HG03521 (cell line): ENCODE results near the gene PBX3.
"Not testable (repeated sequence)": the region's sequence is repeated elsewhere in the genome, so short reads cannot be mapped to it uniquely, and the experiment has no call there.

ENCODE experiments used
- ATAC-seq: cut with Tn5 transposase; IDR thresholded peaks from one replicate; pipeline ENCODE4 v1.9.1; 2021; ENCODE audit warnings: mild to moderate bottlenecking, moderate library complexity; ENCODE audit not compliant: unreplicated experiment

The PBX3 gene

DNA sequence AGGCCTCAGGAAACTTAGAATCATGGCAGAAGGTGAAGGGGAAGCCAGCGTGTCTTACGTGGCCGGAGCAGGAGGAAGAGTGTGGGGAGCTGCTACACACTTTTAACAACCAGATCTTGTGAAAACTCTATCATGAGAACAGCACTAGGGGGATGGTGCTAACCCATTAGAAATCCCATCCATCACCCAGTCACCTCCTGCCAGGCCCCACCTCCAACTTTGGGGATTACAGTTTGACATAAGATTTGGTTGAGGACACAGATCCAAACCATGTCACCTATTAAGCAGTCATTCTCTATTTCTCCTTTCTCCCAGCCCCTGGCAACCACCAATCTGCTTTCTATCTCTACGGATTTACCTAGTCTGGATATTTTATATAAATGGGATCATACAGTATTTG lies 26.9 kb downstream of the PBX3 start:
- no peak for ATAC-seq

- not testable (repeated sequence) for ATAC-seq
These were observed 29.6 kb downstream of the PBX3 start for GRCh38 chr9:125776789-125777188.

DNA sequence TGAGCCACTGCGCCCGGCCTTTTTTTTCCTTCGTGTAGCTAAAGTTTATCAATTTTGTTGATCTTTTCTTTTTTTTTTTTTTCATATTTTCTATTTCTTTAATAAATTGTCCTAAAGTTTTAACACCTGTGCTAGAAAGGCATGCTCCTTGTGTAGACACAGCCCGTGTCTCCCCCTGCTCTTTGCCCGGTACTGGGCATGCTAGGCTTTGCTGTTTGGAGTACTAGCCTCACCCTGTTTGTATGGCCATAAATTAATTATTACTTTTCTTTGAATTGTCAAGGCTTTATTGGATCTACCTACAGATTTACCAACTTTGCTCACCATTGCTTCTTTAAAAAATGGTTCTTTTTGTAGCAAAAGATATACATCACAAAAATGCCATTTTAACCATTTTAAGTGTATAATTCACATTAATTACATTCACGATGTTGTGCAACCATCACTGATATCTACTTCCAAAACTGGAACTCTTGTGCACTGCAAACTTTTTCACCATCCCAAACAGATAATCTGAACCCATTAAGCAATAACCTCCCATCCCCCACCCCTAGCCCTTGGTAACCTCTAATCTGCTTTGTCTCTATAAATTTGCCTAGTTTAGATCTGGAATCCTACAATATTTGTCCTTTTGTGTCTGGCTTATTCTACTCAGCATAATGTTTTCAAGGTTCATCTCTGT lies 31.5 kb downstream of the PBX3 start:
- ATAC-seq = not testable (repeated sequence)

GRCh38 chr9:125779220-125779565 lies 32.0 kb downstream of the PBX3 start:
- ATAC-seq = not testable (repeated sequence)

GRCh38 chr9:125782718-125783117 lies 35.5 kb downstream of the PBX3 start:
- ATAC-seq = no peak

DNA sequence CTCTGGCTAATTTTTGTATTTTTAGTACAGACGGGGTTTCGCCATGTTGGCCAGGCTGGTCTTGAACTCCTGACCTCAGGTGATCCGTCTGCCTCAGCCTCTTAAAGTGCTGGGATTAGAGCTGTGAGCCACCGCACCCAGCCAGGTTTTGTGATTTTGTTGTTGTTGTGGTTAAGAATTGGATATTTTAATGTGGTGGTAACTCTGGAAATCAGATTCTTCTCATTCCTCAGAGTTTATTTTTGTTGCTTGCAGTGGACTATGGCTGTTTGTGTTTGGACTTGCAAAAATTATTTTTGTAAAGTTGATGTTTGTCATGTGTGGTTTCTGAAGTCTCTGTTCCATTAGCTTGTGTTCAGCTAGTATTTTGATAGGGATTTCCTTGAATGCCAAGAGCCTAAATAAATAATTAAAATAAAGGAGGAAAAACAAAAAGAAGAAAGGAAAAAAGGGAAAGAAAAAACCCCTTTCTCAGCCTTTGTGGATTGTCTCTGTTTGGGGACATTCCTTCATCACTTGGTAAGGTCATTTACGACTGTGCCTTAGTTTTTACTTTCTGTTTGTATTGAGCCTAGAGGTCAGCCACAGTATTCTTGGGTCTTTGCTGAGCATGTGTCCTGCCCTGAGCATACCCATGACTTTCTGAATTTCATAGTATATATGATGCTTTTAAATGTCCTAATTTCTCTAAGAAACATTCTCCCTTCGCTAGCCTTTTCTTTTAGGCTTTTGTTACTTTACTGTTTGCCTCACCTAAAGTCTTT lies 37.3 kb downstream of the PBX3 start:
- ATAC-seq = no peak

GRCh38 chr9:125785248-125785751 lies 38.1 kb downstream of the PBX3 start:
- no peak for ATAC-seq

DNA sequence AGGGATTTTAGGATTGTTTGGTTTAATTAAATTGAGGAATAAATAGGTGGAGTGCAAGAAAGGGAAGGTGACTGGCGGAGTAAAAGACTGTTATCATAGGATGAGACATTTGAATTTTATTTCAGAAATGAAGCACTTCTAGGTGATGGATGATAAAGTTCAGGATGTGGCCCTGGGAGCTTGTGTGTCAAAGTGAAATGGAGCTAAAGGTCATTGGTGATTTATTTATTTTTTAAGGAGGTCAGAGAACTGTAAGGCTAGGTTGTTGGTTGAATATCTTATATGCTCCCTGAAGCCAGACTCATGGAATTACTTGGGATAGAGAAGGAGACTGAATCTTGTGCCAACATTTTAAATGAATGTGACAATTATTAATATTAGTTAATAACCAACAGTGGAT lies 40.5 kb downstream of the PBX3 start:
- ATAC-seq = no peak

GRCh38 chr9:125789196-125789595 lies 42.0 kb downstream of the PBX3 start:
- ATAC-seq = no peak

DNA sequence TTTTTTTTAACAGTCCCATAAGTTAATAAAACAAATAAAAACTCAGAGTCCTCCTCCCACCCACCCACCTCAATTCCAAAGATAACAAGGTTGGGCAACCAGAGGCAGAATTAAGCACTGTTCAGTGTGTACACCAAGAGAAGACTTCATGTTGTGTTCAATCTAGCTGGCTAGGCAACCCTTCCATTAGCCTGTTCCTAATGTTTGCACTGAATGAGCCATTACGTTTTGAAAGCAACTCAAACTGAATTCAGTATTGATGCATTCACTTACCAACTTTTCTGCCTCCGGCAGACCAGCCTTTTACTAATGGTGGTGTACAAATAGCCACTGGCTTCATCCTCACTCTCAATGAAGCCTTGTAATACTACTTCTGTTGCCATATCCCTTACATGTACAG lies 47.5 kb downstream of the PBX3 start:
- ATAC-seq = no peak

DNA sequence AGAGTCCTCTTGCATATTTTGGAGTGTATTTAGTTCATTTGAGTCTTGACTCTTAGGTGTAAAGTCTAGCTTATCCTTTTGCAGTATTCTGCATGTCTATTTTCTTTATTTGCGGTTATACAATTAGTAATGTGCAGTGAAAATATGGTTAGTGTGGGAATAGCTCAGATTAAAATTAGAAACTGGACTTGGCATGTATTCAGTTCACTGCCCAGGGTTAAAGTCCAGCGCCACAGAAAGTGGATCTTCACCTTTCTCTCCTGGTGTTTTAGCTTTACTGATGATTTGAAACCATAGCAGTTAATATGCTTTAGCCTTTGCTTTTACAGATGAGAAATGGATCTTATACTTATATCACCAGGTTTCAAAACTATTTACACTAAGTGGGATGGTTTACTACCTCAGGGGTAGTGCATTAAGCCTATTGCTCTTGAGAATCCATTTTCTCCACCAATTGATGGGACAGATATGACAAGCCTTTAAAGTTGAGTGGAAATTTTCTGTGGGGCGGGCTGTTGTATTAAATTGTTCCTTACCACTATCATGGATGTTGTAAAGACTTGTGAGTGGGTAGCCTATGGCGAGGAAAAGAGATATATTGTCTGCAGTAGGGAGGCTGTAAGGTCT lies 48.9 kb downstream of the PBX3 start:
- ATAC-seq = no peak

- ATAC-seq = no peak
These were observed 50.8 kb downstream of the PBX3 start for GRCh38 chr9:125797930-125798329.

DNA sequence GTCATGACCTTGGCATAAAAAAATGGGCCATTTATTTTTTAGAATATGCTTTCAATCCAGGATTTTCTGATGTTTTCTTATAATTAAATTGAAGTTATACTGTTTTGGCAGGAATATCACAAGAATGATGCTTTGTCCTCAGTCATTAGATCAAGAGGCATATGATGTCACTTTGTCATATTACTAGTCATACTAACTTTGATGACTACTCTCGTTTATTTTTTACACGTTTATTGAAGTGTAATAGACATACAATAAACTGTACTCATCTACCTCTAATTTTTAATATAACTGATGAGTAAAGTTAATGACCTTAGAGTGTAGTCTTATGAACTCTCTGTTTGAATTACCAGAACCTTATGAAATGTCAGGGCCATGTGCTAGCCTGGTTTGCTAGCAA lies 56.4 kb downstream of the PBX3 start:
- no peak for ATAC-seq

- ATAC-seq = no peak
These were observed 57.9 kb downstream of the PBX3 start for GRCh38 chr9:125805057-125805456.

GRCh38 chr9:125805586-125805985 lies 58.4 kb downstream of the PBX3 start:
- no peak for ATAC-seq

DNA sequence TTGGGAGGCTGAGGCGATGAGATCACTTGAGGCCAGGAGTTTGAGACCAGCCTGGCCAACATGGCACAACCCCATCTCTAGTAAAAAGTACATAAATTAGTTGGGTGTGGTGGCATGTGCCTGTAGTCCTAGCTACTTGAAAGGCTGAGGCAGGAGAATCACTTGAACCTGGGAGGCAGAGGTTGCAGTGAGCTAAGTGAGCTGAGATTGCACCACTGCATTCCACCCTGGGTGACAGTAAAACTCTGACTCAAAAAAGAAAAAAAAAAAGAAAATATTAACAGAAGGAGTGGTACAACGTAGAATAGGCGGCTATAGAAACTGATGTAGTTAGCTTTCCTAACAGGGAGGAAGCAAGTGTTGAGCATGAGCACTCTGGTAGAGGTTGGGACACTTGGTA lies 59.9 kb downstream of the PBX3 start:
- no peak for ATAC-seq

DNA sequence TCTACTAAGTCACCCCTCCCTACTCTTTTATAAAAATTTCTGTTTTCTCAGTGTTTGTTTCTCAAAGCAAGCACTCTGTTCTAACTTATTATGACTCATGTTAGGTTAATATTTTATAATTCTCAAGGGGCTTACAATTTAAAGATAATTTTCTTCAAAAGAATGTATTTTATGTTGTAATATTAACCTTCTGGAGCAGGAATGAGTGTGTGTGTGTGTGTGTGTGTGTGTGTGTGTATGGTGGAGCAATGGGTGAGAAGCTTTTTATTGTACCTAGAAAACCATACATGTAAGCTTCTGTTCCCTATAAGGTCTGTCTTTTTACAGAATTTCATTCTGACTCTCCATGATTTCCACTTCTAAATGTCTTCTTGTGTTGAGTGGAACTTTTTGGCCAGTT lies 63.0 kb downstream of the PBX3 start:
- ATAC-seq = no peak

- no peak for ATAC-seq
These were observed 63.8 kb downstream of the PBX3 start for GRCh38 chr9:125811002-125811401.

DNA sequence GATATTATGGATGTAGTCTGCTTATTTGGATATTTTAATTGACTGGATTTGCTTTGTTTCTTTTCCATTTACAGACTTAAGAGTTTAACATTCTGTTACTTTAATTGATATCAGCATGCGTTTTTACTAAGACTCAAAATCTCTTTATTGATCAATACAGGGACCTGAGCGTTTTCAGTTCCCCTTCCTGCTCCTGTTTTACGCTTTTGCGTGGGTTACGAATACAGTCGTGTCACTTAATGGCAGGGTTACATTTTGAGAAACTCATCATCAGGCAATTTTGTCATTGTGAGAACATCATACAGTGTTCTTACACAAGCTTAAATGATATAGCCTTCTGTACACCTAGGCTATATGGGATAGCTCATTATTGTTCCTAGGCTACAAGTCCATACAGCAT lies 65.2 kb downstream of the PBX3 start:
- no peak for ATAC-seq

DNA sequence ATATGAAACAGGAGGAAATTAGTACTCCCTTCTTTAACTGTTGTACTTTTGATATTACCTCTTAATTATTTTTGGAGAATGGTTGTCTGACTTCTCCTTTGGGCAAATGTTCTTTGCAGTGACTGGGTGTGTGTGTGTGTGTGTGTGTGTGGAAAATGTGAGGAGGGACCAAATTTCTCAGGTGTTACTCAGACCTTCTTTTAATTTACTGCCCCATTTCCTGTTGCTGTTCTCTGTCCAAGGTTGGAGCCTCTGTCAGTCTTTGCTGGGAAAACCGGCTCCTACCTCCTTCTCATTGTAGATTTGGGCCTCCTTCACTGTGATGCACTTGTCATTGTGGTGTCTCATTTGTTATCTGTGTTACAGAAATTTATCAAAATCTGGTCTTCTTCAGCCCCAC lies 68.4 kb downstream of the PBX3 start:
- ATAC-seq = no peak

DNA sequence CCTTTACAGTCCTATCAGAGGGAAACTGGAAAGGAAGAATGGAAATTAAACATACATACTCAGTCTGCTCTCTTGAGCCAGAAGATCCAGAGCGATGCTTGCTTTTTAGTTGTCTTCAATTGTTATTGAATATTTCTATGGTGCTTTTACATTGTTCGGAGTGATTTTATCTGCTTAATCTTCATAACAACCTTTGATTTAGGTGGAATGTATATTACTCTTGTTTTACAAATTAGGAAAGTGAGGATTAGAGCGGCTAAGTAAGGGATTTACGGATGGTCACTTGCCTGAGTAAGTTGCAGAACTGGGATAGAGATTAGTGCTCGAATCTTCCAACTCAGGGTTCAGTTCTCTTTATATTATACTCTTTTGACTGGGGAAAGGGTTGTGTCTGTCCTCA lies 69.1 kb downstream of the PBX3 start:
- no peak for ATAC-seq
